Measurements from ENCODE around the gene LGR4. TPM values are rescaled to one million over a fixed set of nuclear protein-coding genes. Genes with fewer than 3 reads are reported as not detected.

LGR4 gene
- total and polyA plus RNA-seq, 2 of the 13 experiments (the other 11 are each of a cell fraction or from before 2014, with no cell fraction given): 42.1 to 68.7 TPM

- intact Hi-C loops (cut with micrococcal nuclease; ENCODE audit: unreplicated experiment): no loop called here
- Histone ChIP-seq H3K4me2 (ENCODE audit: low read depth, low read length) (peak overlapping the region; percentile 82), H3K79me2 (ENCODE audit: insufficient read depth, low read length) (peaks cover 99% of the 10 kb centered on the region), H3K36me3 (replicated peaks in 1 of 2; ENCODE audit: control insufficient read depth in 1 of 2, insufficient read depth in 2 of 2, low read length in 2 of 2) (peaks cover 0 to 1% of the 10 kb centered on the region in 2 experiments; a peak in 2 of 5 replicates), H3K4me3 (replicated peaks in 1 of 3; ENCODE audit: insufficient read depth in 1 of 3, low read depth in 2 of 3, low read length in 3 of 3) (peak overlapping the region; percentile 19 to 52 (median 31); a peak in 4 of 6 replicates), H3K4me1 (ENCODE audit: insufficient read depth, low read length) (peaks cover 100% of the 10 kb centered on the region), H4K20me1 (ENCODE audit: insufficient read depth, low read length) (peaks cover 12% of the 10 kb centered on the region), H3K27ac (ENCODE audit: extremely low read length, insufficient read depth, low read length) (peak overlapping the region; percentile 93), H3K27me3 (ENCODE audit: control insufficient read depth in 1 of 2, insufficient read depth in 2 of 2, low read length in 2 of 2) (no peaks in the 10 kb centered on the region), H3K9ac (ENCODE audit: insufficient read depth, low read depth, low read length) (peak overlapping the region; percentile 64), H3K9me3 (ENCODE audit: low read length) (no peaks in the 10 kb centered on the region), H2AFZ (ENCODE audit: low read length) (no peak overlapping the region)
- POLR2A ChIA-PET: interaction anchor here (0.6 to 2.4 kb wide), 10 partner anchors 8 to 86 kb away, joined by 3 to 17 read pairs (median 6); partner anchors contain the start of gene LGR4
- CTCF ChIA-PET (ENCODE audit: low intra/inter-chr PET ratio, low total read pairs): no interaction called here
- ATAC-seq (peak; percentile 95), DNase-seq (ENCODE audit: low spot score) (peak; percentile 96), FAIRE-seq (peak; percentile 89)
- in situ Hi-C loops (cut with HindIII; ENCODE audit: extremely low pct_ligation_motif_present, low pct_unique_long_range_greater_than_20kb): no loop called here
- no TSS peak for BruUV-seq (replicated peaks)
- 9% methylated on average over 5 of the region's 5 CpGs for WGBS (ENCODE audit: low lambda C conversion rate)
- TF ChIP-seq SMYD3 (CRISPR knock-in tag; IDR thresholded peaks at IDR 0.05): no peak
- TF ChIP-seq HBP1 (CRISPR knock-in tag; IDR thresholded peaks at IDR 0.05; ENCODE audit: low read depth): no peak
- no peak for TF ChIP-seq KIAA2018 (CRISPR knock-in tag; IDR thresholded peaks at IDR 0.05; ENCODE audit: borderline replicate concordance)
- no peak for TF ChIP-seq TCF7L2 (IDR thresholded peaks at IDR 0.05; ENCODE audit: low read depth, low read length)
- TF ChIP-seq ZMYM2 (CRISPR knock-in tag; IDR thresholded peaks at IDR 0.05): 0 out of 2 replicates have a peak, but pooled peaks have one; percentile 18
- TF ChIP-seq ZNF775 (CRISPR knock-in tag; IDR thresholded peaks at IDR 0.05; ENCODE audit: borderline replicate concordance): no peak
- TF ChIP-seq RFXANK (CRISPR knock-in tag; IDR thresholded peaks at IDR 0.05): no peak
- no peak for TF ChIP-seq ATF7 (IDR thresholded peaks at IDR 0.05)
- TF ChIP-seq ATF7 (CRISPR knock-in tag; IDR thresholded peaks at IDR 0.05): no peak
- no peak for TF ChIP-seq ZSCAN5A (CRISPR knock-in tag; IDR thresholded peaks at IDR 0.05; ENCODE audit: borderline replicate concordance)
- TF ChIP-seq TOE1 (CRISPR knock-in tag; IDR thresholded peaks at IDR 0.05): no peak
- TF ChIP-seq MAZ (IDR thresholded peaks at IDR 0.05; ENCODE audit: borderline replicate concordance, low read depth, low read length): no peak
- no peak for TF ChIP-seq MAZ (CRISPR knock-in tag; IDR thresholded peaks at IDR 0.05; ENCODE audit: low read depth)
Observed at GRCh38 chr11:27460158-27460978, 12.2 kb downstream of the LGR4 start.

All from HepG2 (cell line).